ENCODE results near the gene MS4A1.

DNA sequence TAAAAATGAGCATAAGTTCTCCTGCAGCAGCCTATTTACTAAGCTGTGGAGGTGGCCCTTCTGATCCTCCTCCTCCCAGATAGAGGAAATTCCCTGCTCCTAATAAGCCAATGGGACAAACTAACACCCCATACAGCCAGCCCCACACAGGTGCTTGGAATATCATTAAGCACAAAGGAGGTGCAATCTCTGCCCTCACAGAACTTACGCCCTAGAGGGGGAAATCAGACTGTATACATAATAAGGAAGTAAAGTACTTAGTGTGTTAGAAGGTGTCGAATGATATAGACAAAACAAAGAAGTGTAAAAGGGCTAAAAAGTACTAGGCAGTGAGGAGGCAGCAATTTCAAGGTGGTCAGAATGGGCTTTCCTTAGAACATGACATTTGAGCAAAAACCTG, 42.8 kb downstream of the MS4A1 start:
- TF ChIP-seq CTCF (IDR thresholded peaks at IDR 0.05; ENCODE audit: control extremely low read depth in 1 of 3, insufficient read depth in 1 of 3, low read depth in 1 of 3, low read length in 3 of 3) (no peak), POLR2A (IDR thresholded peaks at IDR 0.05; ENCODE audit: control extremely low read depth in 1 of 2, low read depth in 2 of 2, low read length in 2 of 2) (no peak), SUZ12 (IDR thresholded peaks at IDR 0.05; ENCODE audit: low read length) (no peak), RAD21 (IDR thresholded peaks at IDR 0.05 in 1 of 2, conservative IDR thresholded peaks at IDR 0.05 in 1 of 2; ENCODE audit: low read depth in 2 of 2, low read length in 2 of 2) (no peak), YY1 (IDR thresholded peaks at IDR 0.05; ENCODE audit: low read depth, low read length) (no peak), EP300 (IDR thresholded peaks at IDR 0.05; ENCODE audit: borderline replicate concordance in 1 of 2, low read depth in 2 of 2, low read length in 2 of 2) (no peak), BRCA1 (IDR thresholded peaks at IDR 0.05; ENCODE audit: low read depth, low read length) (no peak), KDM5A (IDR thresholded peaks at IDR 0.05; ENCODE audit: low read length) (no peak)
- TF ChIP-seq, protein P1, sequence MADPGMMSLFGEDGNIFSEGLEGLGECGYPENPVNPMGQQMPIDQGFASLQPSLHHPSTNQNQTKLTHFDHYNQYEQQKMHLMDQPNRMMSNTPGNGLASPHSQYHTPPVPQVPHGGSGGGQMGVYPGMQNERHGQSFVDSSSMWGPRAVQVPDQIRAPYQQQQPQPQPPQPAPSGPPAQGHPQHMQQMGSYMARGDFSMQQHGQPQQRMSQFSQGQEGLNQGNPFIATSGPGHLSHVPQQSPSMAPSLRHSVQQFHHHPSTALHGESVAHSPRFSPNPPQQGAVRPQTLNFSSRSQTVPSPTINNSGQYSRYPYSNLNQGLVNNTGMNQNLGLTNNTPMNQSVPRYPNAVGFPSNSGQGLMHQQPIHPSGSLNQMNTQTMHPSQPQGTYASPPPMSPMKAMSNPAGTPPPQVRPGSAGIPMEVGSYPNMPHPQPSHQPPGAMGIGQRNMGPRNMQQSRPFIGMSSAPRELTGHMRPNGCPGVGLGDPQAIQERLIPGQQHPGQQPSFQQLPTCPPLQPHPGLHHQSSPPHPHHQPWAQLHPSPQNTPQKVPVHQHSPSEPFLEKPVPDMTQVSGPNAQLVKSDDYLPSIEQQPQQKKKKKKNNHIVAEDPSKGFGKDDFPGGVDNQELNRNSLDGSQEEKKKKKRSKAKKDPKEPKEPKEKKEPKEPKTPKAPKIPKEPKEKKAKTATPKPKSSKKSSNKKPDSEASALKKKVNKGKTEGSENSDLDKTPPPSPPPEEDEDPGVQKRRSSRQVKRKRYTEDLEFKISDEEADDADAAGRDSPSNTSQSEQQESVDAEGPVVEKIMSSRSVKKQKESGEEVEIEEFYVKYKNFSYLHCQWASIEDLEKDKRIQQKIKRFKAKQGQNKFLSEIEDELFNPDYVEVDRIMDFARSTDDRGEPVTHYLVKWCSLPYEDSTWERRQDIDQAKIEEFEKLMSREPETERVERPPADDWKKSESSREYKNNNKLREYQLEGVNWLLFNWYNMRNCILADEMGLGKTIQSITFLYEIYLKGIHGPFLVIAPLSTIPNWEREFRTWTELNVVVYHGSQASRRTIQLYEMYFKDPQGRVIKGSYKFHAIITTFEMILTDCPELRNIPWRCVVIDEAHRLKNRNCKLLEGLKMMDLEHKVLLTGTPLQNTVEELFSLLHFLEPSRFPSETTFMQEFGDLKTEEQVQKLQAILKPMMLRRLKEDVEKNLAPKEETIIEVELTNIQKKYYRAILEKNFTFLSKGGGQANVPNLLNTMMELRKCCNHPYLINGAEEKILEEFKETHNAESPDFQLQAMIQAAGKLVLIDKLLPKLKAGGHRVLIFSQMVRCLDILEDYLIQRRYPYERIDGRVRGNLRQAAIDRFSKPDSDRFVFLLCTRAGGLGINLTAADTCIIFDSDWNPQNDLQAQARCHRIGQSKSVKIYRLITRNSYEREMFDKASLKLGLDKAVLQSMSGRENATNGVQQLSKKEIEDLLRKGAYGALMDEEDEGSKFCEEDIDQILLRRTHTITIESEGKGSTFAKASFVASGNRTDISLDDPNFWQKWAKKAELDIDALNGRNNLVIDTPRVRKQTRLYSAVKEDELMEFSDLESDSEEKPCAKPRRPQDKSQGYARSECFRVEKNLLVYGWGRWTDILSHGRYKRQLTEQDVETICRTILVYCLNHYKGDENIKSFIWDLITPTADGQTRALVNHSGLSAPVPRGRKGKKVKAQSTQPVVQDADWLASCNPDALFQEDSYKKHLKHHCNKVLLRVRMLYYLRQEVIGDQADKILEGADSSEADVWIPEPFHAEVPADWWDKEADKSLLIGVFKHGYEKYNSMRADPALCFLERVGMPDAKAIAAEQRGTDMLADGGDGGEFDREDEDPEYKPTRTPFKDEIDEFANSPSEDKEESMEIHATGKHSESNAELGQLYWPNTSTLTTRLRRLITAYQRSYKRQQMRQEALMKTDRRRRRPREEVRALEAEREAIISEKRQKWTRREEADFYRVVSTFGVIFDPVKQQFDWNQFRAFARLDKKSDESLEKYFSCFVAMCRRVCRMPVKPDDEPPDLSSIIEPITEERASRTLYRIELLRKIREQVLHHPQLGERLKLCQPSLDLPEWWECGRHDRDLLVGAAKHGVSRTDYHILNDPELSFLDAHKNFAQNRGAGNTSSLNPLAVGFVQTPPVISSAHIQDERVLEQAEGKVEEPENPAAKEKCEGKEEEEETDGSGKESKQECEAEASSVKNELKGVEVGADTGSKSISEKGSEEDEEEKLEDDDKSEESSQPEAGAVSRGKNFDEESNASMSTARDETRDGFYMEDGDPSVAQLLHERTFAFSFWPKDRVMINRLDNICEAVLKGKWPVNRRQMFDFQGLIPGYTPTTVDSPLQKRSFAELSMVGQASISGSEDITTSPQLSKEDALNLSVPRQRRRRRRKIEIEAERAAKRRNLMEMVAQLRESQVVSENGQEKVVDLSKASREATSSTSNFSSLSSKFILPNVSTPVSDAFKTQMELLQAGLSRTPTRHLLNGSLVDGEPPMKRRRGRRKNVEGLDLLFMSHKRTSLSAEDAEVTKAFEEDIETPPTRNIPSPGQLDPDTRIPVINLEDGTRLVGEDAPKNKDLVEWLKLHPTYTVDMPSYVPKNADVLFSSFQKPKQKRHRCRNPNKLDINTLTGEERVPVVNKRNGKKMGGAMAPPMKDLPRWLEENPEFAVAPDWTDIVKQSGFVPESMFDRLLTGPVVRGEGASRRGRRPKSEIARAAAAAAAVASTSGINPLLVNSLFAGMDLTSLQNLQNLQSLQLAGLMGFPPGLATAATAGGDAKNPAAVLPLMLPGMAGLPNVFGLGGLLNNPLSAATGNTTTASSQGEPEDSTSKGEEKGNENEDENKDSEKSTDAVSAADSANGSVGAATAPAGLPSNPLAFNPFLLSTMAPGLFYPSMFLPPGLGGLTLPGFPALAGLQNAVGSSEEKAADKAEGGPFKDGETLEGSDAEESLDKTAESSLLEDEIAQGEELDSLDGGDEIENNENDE (IDR thresholded peaks at IDR 0.05; ENCODE audit: insufficient replicate concordance, low read length): no peak
- TF ChIP-seq, protein P2, sequence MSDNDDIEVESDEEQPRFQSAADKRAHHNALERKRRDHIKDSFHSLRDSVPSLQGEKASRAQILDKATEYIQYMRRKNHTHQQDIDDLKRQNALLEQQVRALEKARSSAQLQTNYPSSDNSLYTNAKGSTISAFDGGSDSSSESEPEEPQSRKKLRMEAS (IDR thresholded peaks at IDR 0.05): no peak

Measured in H1 (cell line).